Measurements from ENCODE around the gene INO80D.

The INO80D gene

DNA sequence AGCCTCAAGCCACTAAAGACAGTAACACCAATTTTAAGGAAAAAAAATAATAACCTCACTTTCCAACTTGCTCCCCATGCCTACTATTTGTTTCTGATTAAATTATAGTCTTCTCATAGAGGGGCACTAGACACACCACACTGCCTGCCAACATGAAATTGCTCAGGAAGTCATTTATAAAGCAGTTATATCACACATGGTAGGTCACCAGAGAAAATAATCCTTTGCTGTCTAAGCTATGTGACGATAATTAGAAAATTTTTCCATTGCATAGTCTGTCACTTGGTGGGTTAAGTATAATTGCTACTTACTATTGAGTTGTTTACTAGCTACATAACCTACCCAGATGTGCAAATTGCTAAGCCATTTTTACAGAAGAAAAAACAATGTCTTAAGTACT, 85.2 kb downstream of the INO80D start:
- no peak for DNase-seq (ENCODE audit: low spot score)
- H3K27ac ChIP-seq (ENCODE audit: poor library complexity, severe bottlenecking), result no peak overlapping the region
- H3K36me3 ChIP-seq (ENCODE audit: low read depth), result peaks cover 22% of the 10 kb centered on the region
- H3K27me3 ChIP-seq (ENCODE audit: insufficient read depth, poor library complexity, severe bottlenecking), result no peaks in the 10 kb centered on the region
- TF ChIP-seq, protein P1, sequence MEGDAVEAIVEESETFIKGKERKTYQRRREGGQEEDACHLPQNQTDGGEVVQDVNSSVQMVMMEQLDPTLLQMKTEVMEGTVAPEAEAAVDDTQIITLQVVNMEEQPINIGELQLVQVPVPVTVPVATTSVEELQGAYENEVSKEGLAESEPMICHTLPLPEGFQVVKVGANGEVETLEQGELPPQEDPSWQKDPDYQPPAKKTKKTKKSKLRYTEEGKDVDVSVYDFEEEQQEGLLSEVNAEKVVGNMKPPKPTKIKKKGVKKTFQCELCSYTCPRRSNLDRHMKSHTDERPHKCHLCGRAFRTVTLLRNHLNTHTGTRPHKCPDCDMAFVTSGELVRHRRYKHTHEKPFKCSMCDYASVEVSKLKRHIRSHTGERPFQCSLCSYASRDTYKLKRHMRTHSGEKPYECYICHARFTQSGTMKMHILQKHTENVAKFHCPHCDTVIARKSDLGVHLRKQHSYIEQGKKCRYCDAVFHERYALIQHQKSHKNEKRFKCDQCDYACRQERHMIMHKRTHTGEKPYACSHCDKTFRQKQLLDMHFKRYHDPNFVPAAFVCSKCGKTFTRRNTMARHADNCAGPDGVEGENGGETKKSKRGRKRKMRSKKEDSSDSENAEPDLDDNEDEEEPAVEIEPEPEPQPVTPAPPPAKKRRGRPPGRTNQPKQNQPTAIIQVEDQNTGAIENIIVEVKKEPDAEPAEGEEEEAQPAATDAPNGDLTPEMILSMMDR (IDR thresholded peaks at IDR 0.05; ENCODE audit: poor library complexity, severe bottlenecking), result no peak
- H3K4me1 ChIP-seq (ENCODE audit: insufficient read depth, poor library complexity, severe bottlenecking), result no peaks in the 10 kb centered on the region
- no peak for ATAC-seq (ENCODE audit: low read depth)
- no peak overlapping the region for H3K4me3 ChIP-seq (ENCODE audit: severe bottlenecking)
- H3K9me3 ChIP-seq (ENCODE audit: severe bottlenecking), result no peaks in the 10 kb centered on the region

DNA sequence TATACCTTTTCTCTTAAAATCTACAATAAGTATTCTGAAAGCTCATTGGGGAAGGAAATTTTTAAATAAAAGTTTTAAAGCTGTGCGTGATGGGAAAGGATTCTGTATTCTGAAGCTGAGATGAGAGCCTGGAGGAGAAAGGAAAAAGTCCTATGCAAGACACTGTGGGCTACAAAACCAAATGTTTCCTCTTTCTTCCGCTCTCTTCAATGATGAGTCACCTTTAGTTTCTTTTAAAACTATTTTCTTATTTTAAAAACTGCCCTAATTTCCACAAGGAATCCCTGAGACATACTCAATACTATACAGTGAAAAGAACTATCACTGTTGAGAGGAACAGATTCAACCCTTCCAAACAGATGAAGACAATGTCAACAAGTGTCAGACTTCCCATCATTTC, 87.4 kb downstream of the INO80D start:
- ATAC-seq (ENCODE audit: low read depth) (no peak), DNase-seq (ENCODE audit: low spot score) (no peak)
- no peak overlapping the region for H3K27ac ChIP-seq (ENCODE audit: poor library complexity, severe bottlenecking)
- peaks cover 24% of the 10 kb centered on the region for H3K36me3 ChIP-seq (ENCODE audit: low read depth)
- no peak overlapping the region for H3K4me3 ChIP-seq (ENCODE audit: severe bottlenecking)
- H3K9me3 ChIP-seq (ENCODE audit: severe bottlenecking), result no peaks in the 10 kb centered on the region
- no peaks in the 10 kb centered on the region for H3K4me1 ChIP-seq (ENCODE audit: insufficient read depth, poor library complexity, severe bottlenecking)
- TF ChIP-seq, protein P1 (IDR thresholded peaks at IDR 0.05; ENCODE audit: poor library complexity, severe bottlenecking), result no peak
- no peaks in the 10 kb centered on the region for H3K27me3 ChIP-seq (ENCODE audit: insufficient read depth, poor library complexity, severe bottlenecking)

DNA sequence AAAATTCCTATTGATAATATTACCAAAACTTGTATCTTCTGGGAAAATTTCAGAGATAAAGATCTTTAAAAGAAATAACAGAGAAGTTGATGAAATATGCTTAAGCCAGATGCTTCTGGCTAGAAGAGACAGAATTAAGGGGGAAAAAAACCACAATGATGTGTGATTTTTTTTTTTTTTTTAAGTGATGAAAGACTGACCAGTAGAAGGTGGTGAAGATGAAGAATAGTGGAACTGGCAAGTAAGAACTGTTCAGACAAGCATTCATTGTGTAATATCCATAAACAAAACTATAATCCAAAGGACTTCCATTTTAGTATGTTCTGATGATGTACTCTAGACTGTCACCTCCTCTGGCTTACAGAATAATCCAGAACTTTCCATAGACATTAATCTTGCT, 89.8 kb downstream of the INO80D start:
- Histone ChIP-seq H3K4me1 (ENCODE audit: insufficient read depth, poor library complexity, severe bottlenecking) (no peaks in the 10 kb centered on the region), H3K9me3 (ENCODE audit: severe bottlenecking) (no peaks in the 10 kb centered on the region), H3K36me3 (ENCODE audit: low read depth) (peaks cover 17% of the 10 kb centered on the region), H3K27ac (ENCODE audit: poor library complexity, severe bottlenecking) (no peak overlapping the region), H3K4me3 (ENCODE audit: severe bottlenecking) (no peak overlapping the region), H3K27me3 (ENCODE audit: insufficient read depth, poor library complexity, severe bottlenecking) (no peaks in the 10 kb centered on the region)
- DNase-seq (ENCODE audit: low spot score) (no peak), ATAC-seq (ENCODE audit: low read depth) (no peak)
- TF ChIP-seq, protein P1 (IDR thresholded peaks at IDR 0.05; ENCODE audit: poor library complexity, severe bottlenecking), result no peak

DNA sequence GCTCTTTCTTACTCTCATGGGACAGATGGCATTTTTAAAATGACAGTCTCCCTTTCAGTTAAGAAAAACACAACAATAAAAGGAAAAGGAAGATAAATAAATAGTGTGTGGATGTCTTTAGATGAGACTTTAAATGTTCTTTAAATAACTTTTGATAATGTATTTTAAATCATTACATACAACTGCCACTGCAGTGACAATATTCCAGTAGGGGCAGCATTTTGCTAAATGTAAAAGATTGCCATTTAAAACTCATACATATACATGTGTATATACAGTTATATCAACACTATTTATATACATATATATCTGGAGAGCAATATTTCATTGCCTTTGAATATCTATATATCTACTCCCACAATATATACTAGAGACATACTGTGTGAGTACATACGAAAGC, 90.7 kb downstream of the INO80D start:
- no peak for ATAC-seq (ENCODE audit: low read depth)
- no peaks in the 10 kb centered on the region for H3K9me3 ChIP-seq (ENCODE audit: severe bottlenecking)
- H3K36me3 ChIP-seq (ENCODE audit: low read depth), result peaks cover 17% of the 10 kb centered on the region
- no peak overlapping the region for H3K27ac ChIP-seq (ENCODE audit: poor library complexity, severe bottlenecking)
- no peaks in the 10 kb centered on the region for H3K27me3 ChIP-seq (ENCODE audit: insufficient read depth, poor library complexity, severe bottlenecking)
- no peaks in the 10 kb centered on the region for H3K4me1 ChIP-seq (ENCODE audit: insufficient read depth, poor library complexity, severe bottlenecking)
- TF ChIP-seq, protein P1 (IDR thresholded peaks at IDR 0.05; ENCODE audit: poor library complexity, severe bottlenecking), result peak; percentile 44
- H3K4me3 ChIP-seq (ENCODE audit: severe bottlenecking), result no peak overlapping the region
- no peak for DNase-seq (ENCODE audit: low spot score)

DNA sequence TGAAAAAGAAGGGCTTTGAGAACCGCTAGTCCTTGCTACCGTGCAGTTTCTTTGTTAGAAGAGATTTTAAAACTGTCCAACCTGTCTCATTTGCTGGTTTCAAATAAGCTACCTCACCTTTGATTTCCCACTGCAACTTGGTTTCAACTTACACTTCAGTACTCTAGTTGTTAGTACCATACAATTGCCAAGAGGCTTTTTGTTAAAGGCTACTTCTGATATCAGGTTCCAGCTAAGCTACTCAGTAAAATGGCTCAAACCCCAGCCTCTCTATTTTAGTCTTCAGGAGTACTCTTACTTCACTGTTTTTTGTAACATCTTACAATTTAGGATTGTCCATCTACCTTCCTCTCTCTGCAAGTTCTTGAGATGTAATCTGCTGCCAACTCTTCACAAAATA, 91.6 kb downstream of the INO80D start:
- DNase-seq (ENCODE audit: low spot score) (no peak), ATAC-seq (ENCODE audit: low read depth) (no peak)

More for the DNA sequence above, 91.6 kb downstream of the INO80D start:
- Histone ChIP-seq H3K4me1 (ENCODE audit: insufficient read depth, poor library complexity, severe bottlenecking) (no peaks in the 10 kb centered on the region), H3K27me3 (ENCODE audit: insufficient read depth, poor library complexity, severe bottlenecking) (no peaks in the 10 kb centered on the region), H3K36me3 (ENCODE audit: low read depth) (peaks cover 17% of the 10 kb centered on the region), H3K4me3 (ENCODE audit: severe bottlenecking) (no peak overlapping the region), H3K9me3 (ENCODE audit: severe bottlenecking) (no peaks in the 10 kb centered on the region), H3K27ac (ENCODE audit: poor library complexity, severe bottlenecking) (no peak overlapping the region)
- TF ChIP-seq, protein P1 (IDR thresholded peaks at IDR 0.05; ENCODE audit: poor library complexity, severe bottlenecking), result no peak

All from RWPE2 (cell line).